ENCODE measurements around the gene GART.

Gene GART

DNA sequence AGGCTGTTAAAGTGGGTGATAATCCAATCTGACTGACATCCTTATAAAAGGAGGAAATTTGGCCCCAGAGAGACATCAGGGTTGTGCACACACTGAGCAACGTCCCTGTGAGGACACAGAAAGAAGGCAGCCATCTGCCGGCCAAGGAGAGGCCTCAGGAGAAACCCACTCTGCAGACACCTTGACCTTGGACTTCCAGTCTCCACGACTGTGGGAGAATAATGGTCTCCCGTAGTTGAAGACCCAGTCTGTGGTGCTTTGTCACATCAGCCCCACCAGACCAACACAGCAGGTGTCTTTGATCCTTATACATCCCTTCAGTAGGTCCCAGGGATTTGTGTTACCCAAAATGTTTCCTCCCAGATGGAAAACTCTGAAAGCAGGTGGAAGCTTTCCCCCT, 46.2 kb downstream of the GART start:
- H3K4me3 ChIP-seq (ENCODE audit: low read depth, low read length) = no peak overlapping the region
- TF ChIP-seq, protein P1, sequence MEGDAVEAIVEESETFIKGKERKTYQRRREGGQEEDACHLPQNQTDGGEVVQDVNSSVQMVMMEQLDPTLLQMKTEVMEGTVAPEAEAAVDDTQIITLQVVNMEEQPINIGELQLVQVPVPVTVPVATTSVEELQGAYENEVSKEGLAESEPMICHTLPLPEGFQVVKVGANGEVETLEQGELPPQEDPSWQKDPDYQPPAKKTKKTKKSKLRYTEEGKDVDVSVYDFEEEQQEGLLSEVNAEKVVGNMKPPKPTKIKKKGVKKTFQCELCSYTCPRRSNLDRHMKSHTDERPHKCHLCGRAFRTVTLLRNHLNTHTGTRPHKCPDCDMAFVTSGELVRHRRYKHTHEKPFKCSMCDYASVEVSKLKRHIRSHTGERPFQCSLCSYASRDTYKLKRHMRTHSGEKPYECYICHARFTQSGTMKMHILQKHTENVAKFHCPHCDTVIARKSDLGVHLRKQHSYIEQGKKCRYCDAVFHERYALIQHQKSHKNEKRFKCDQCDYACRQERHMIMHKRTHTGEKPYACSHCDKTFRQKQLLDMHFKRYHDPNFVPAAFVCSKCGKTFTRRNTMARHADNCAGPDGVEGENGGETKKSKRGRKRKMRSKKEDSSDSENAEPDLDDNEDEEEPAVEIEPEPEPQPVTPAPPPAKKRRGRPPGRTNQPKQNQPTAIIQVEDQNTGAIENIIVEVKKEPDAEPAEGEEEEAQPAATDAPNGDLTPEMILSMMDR (IDR thresholded peaks at IDR 0.05; ENCODE audit: control insufficient read depth, extremely low read depth, insufficient read depth) = no peak
- DNase-seq (ENCODE audit: low read depth) = no peak

DNA sequence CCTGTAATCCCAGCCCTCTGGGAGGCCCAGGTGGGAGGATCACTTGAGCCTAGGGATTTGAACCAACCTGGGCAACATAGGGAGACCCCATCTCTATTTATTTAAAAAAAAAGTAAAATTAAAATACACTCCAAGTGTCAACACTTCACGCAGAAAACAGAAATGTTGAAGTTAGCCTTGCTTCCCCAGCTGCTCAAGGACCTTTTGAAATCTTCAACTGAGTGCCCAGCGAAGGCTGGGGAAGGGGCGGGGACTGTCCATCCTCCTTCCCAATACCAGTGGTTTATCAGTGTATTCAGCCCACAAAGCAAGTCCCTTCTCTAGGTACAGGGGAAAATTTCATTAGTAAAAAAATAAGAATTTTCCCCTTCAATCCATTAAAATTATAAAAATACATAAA, 48.2 kb downstream of the GART start:
- no peak overlapping the region for H3K4me3 ChIP-seq (ENCODE audit: low read depth, low read length)
- TF ChIP-seq, protein P1 (IDR thresholded peaks at IDR 0.05; ENCODE audit: control insufficient read depth, extremely low read depth, insufficient read depth) = no peak
- DNase-seq (ENCODE audit: low read depth) = no peak

DNA sequence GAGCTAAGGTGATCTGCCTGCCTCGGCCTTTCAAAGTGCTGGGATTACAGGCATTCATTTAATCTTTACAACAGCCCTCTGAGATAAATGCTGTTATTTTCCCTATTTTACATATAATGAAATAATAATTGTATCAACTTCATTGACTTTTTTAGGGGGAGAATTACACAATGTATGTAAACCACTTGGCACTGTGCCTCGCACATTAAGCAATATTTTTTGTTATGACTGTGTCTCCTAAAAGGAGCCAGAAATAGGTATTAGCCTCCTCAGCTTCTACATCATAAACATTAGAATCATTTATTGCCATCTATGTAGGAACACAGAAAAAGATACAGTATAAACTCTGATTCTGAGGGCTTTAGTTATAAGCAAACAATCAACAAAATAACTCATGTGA, 49.3 kb downstream of the GART start:
- TF ChIP-seq, protein P1 (IDR thresholded peaks at IDR 0.05; ENCODE audit: control insufficient read depth, extremely low read depth, insufficient read depth) = no peak

GRCh38 chr21:33491373-33492102, 50.4 kb downstream of the GART start, which contains the start of gene DNAJC28:
Gene DNAJC28, minus strand, starts transcription at chr21:33491716. Its CDS starts 2,323 bp downstream, at chr21:33489393.
- peak; percentile 50 for DNase-seq (ENCODE audit: low read depth)
- TF ChIP-seq, protein P1 (IDR thresholded peaks at IDR 0.05; ENCODE audit: control insufficient read depth, extremely low read depth, insufficient read depth) = no peak
- peak within 1 kb of the TSS; percentile 67 for H3K4me3 ChIP-seq (ENCODE audit: low read depth, low read length)

More for the DNA sequence above, 49.3 kb downstream of the GART start:
- DNase-seq (ENCODE audit: low read depth) = no peak
- H3K4me3 ChIP-seq (ENCODE audit: low read depth, low read length) = no peak overlapping the region

DNA sequence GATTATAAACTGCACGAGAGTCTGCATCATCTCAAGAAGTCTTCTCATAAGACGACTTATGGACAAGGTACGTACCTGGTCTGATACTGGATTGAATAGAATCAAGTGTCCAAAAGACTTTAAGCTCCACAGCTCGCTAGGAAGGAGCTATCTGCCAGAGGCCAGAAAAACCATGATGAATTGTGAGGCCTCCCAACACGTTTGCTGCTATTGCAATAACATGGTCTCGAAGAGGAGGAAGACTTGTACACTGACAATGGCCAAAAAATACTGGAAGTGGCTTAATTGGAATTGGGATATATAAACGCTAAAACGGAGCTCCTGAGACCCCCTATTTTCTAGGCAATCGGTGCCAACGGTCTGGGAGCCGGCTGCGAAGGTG, 50.9 kb downstream of the GART start:
- no peak for DNase-seq (ENCODE audit: low read depth)
- H3K4me3 ChIP-seq (ENCODE audit: low read depth, low read length) = peak overlapping the region; percentile 67
- TF ChIP-seq, protein P1 (IDR thresholded peaks at IDR 0.05; ENCODE audit: control insufficient read depth, extremely low read depth, insufficient read depth) = no peak

DNA sequence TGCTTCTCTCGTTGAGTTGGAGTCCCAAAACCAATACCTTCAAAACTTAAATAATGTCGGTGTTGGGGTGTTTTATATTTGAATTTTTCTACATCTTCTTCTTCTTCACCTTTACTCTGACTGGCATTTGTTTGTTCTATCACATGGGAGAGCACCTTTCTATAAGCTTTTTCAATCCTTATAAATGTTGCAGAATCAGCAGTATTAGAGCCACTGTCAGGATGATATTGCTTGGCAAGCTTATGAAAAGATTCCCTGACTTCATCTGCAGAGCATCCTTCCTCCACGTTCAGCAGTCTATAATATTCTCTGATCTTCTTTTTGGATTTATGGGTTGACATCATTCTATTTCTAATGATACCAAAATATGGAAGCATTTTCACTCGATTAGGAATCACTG, 53.0 kb downstream of the GART start:
- TF ChIP-seq, protein P1 (IDR thresholded peaks at IDR 0.05; ENCODE audit: control insufficient read depth, extremely low read depth, insufficient read depth) = no peak
- DNase-seq (ENCODE audit: low read depth) = no peak

GRCh38 chr21:33487996-33488395, 53.9 kb downstream of the GART start:
- TF ChIP-seq, protein P1 (IDR thresholded peaks at IDR 0.05; ENCODE audit: control insufficient read depth, extremely low read depth, insufficient read depth) = no peak
- no peak for DNase-seq (ENCODE audit: low read depth)
- no peak overlapping the region for H3K4me3 ChIP-seq (ENCODE audit: low read depth, low read length)

More for the DNA sequence above, 53.0 kb downstream of the GART start:
- H3K4me3 ChIP-seq (ENCODE audit: low read depth, low read length) = no peak overlapping the region

All from LNCaP clone FGC (cell line).